ENCODE results near the gene ARL5B.

Gene ARL5B

GRCh38 chr10:18658271-18659124, 733 bp upstream of the ARL5B start:
- no peak for DNase-seq (ENCODE audit: low read depth in 2 of 2)

GRCh38 chr10:18659819-18660535, 746 bp downstream of the ARL5B start:
- no peak for DNase-seq (ENCODE audit: low read depth in 2 of 2)

GRCh38 chr10:18660816-18661431, 1.7 kb downstream of the ARL5B start:
- no peak for DNase-seq (ENCODE audit: low read depth in 2 of 2)

- no peak for DNase-seq (ENCODE audit: low read depth in 2 of 2)
Observed at GRCh38 chr10:18664841-18665478, 5.7 kb downstream of the ARL5B start.

- DNase-seq (ENCODE audit: low read depth in 2 of 2), result no peak
Observed at GRCh38 chr10:18665815-18666558, 6.8 kb downstream of the ARL5B start.

GRCh38 chr10:18666810-18667209, 7.6 kb downstream of the ARL5B start:
- DNase-seq (ENCODE audit: low read depth in 2 of 2), result no peak

GRCh38 chr10:18668026-18668425, 8.8 kb downstream of the ARL5B start:
- DNase-seq (ENCODE audit: low read depth in 2 of 2), result no peak

GRCh38 chr10:18675086-18675801, 16.0 kb downstream of the ARL5B start:
- DNase-seq (ENCODE audit: low read depth in 2 of 2), result no peak

- DNase-seq (ENCODE audit: low read depth in 2 of 2), result no peak
Observed at GRCh38 chr10:18680754-18681153, 21.5 kb downstream of the ARL5B start.

GRCh38 chr10:18681366-18681765, 22.1 kb downstream of the ARL5B start:
- DNase-seq (ENCODE audit: low read depth in 2 of 2), result no peak

- no peak for DNase-seq (ENCODE audit: low read depth in 2 of 2)
Observed at GRCh38 chr10:18681971-18682411, 22.8 kb downstream of the ARL5B start.

GRCh38 chr10:18683427-18683826, 24.2 kb downstream of the ARL5B start:
- no peak for DNase-seq (ENCODE audit: low read depth in 2 of 2)

- DNase-seq (ENCODE audit: low read depth in 2 of 2), result no peak
Observed at GRCh38 chr10:18684416-18684815, 25.2 kb downstream of the ARL5B start.

GRCh38 chr10:18684953-18685352, 25.7 kb downstream of the ARL5B start:
- no peak for DNase-seq (ENCODE audit: low read depth in 2 of 2)

GRCh38 chr10:18685555-18685954, 26.3 kb downstream of the ARL5B start:
- no peak for DNase-seq (ENCODE audit: low read depth in 2 of 2)

- no peak for DNase-seq (ENCODE audit: low read depth in 2 of 2)
Observed at GRCh38 chr10:18687195-18687594, 28.0 kb downstream of the ARL5B start.

- no peak for DNase-seq (ENCODE audit: low read depth in 2 of 2)
Observed at GRCh38 chr10:18687706-18688105, 28.5 kb downstream of the ARL5B start.

- DNase-seq (ENCODE audit: low read depth in 2 of 2), result no peak
Observed at GRCh38 chr10:18689498-18689897, 30.3 kb downstream of the ARL5B start.

GRCh38 chr10:18690541-18690940, 31.3 kb downstream of the ARL5B start:
- no peak for DNase-seq (ENCODE audit: low read depth in 2 of 2)
